Chondrocyte (in vitro differentiated cells): ENCODE results near the gene KLK4. TPM values are rescaled to one million over a fixed set of nuclear protein-coding genes. Genes with fewer than 3 reads are reported as not detected.

Experiments
- DNase-seq: peaks from one replicate; pipeline ENCODE4 v3.0.0; 2021; ENCODE audit warnings: mixed read lengths, low spot score
- H3K27ac Mint-ChIP-seq: one replicate; pipeline ENCODE4 v1.8.0; 2021; ENCODE audit warnings: mild to moderate bottlenecking, moderate library complexity, mixed read lengths; ENCODE audit not compliant: unreplicated experiment
- H3K27me3 Mint-ChIP-seq: 2 replicates; pipeline ENCODE4 v1.8.0; 2021; ENCODE audit warnings: low read depth, mixed read lengths
- H3K36me3 Mint-ChIP-seq: 2 replicates; pipeline ENCODE4 v1.8.0; 2021; ENCODE audit warnings: low read depth, mixed read lengths
- H3K4me1 Mint-ChIP-seq: 2 replicates; pipeline ENCODE4 v1.8.0; 2021; ENCODE audit warnings: low read depth, mild to moderate bottlenecking, mixed read lengths
- H3K4me3 Mint-ChIP-seq: one replicate; pipeline ENCODE4 v1.8.0; 2021; ENCODE audit warnings: mild to moderate bottlenecking, moderate library complexity, mixed read lengths; ENCODE audit not compliant: unreplicated experiment
- H3K9me3 Mint-ChIP-seq: 2 replicates; pipeline ENCODE4 v1.8.0; 2021; ENCODE audit warnings: low read depth, mixed read lengths
- total RNA-seq: library from RNA; stranded (reverse); gene quantifications from 3 replicates; pipeline ENCODE4 v1.2.1, GENCODE V29; 2021
- TF ChIP-seq, protein P1 (sequence below): fragments of 200-600 bp; sonication (generic); IDR thresholded peaks from 2 replicates; pipeline ENCODE4 v1.5.0; 2021; ENCODE audit warnings: antibody characterized with exemption, mild to moderate bottlenecking, moderate library complexity

Gene KLK4
- total RNA-seq, 1 donor from 2014 or later: not detected

- TF ChIP-seq, protein P1, sequence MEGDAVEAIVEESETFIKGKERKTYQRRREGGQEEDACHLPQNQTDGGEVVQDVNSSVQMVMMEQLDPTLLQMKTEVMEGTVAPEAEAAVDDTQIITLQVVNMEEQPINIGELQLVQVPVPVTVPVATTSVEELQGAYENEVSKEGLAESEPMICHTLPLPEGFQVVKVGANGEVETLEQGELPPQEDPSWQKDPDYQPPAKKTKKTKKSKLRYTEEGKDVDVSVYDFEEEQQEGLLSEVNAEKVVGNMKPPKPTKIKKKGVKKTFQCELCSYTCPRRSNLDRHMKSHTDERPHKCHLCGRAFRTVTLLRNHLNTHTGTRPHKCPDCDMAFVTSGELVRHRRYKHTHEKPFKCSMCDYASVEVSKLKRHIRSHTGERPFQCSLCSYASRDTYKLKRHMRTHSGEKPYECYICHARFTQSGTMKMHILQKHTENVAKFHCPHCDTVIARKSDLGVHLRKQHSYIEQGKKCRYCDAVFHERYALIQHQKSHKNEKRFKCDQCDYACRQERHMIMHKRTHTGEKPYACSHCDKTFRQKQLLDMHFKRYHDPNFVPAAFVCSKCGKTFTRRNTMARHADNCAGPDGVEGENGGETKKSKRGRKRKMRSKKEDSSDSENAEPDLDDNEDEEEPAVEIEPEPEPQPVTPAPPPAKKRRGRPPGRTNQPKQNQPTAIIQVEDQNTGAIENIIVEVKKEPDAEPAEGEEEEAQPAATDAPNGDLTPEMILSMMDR: no peak
- DNase-seq: no peak
- Mint-ChIP-seq H3K4me3 (no peak overlapping the region), H3K9me3 (no peaks in the 10 kb centered on the region), H3K27ac (no peak overlapping the region), H3K36me3 (no peaks in the 10 kb centered on the region), H3K4me1 (no peaks in the 10 kb centered on the region), H3K27me3 (peaks cover 31% of the 10 kb centered on the region)
These were observed 51.3 kb downstream of the KLK4 start for GRCh38 chr19:50859849-50860248.

- Mint-ChIP-seq H3K4me1 (no peaks in the 10 kb centered on the region), H3K27me3 (peaks cover 30% of the 10 kb centered on the region), H3K9me3 (no peaks in the 10 kb centered on the region), H3K27ac (no peak overlapping the region), H3K4me3 (no peak overlapping the region), H3K36me3 (no peaks in the 10 kb centered on the region)
- TF ChIP-seq, protein P1: no peak
- DNase-seq: no peak
These were observed 52.3 kb downstream of the KLK4 start for GRCh38 chr19:50858886-50859285.

GRCh38 chr19:50857366-50857765, 53.8 kb downstream of the KLK4 start:
- TF ChIP-seq, protein P1: no peak
- no peak for DNase-seq
- H3K4me1 Mint-ChIP-seq: no peaks in the 10 kb centered on the region
- H3K27ac Mint-ChIP-seq: no peak overlapping the region
- H3K9me3 Mint-ChIP-seq: no peaks in the 10 kb centered on the region
- H3K4me3 Mint-ChIP-seq: no peak overlapping the region
- peaks cover 29% of the 10 kb centered on the region for H3K27me3 Mint-ChIP-seq
- H3K36me3 Mint-ChIP-seq: no peaks in the 10 kb centered on the region

Other genes starting within 250 kb of the KLK4 start
- 0.27 to 0.65 TPM (median 0.41 TPM) in 3 replicates for gene SHANK1, start 191.6 kb downstream of the KLK4 start, total RNA-seq
- gene CLEC11A, start 188.0 kb downstream of the KLK4 start, total RNA-seq: 2.9 to 5.4 TPM (median 5.1 TPM) in 3 replicates
- gene GPR32, start 140.9 kb downstream of the KLK4 start, total RNA-seq: not detected in 3 replicates
- not detected in 3 replicates for gene ACP4, start 121.0 kb downstream of the KLK4 start, total RNA-seq
- gene KLK1, start 87.6 kb downstream of the KLK4 start, total RNA-seq: not detected in 3 replicates
- not detected in 3 replicates for gene KLK15, start 77.8 kb downstream of the KLK4 start, total RNA-seq
- not detected in 3 replicates for gene KLK3, start 56.5 kb downstream of the KLK4 start, total RNA-seq
- not detected in 3 replicates for gene KLK2, start 38.0 kb downstream of the KLK4 start, total RNA-seq
- 0.38 to 0.42 TPM in 2 of 3 replicates, not detected in the other for gene KLK5, start 41.6 kb upstream of the KLK4 start, total RNA-seq
- not detected in 3 replicates for gene KLK6, start 58.2 kb upstream of the KLK4 start, total RNA-seq
- not detected in 3 replicates for gene KLK7, start 72.5 kb upstream of the KLK4 start, total RNA-seq
- not detected in 3 replicates for gene KLK8, start 90.2 kb upstream of the KLK4 start, total RNA-seq
- gene KLK10, start 108.3 kb upstream of the KLK4 start, total RNA-seq: not detected in 3 replicates
- not detected in 3 replicates for gene KLK11, start 115.2 kb upstream of the KLK4 start, total RNA-seq
- not detected in 3 replicates for gene KLK12, start 123.6 kb upstream of the KLK4 start, total RNA-seq
- not detected in 3 replicates for gene KLK13, start 153.7 kb upstream of the KLK4 start, total RNA-seq
- not detected in 3 replicates for gene KLK14, start 171.5 kb upstream of the KLK4 start, total RNA-seq
- gene CTU1, start 197.0 kb upstream of the KLK4 start, total RNA-seq: 5.2 to 6.1 TPM (median 5.2 TPM) in 3 replicates
- gene SIGLEC9, start 213.5 kb upstream of the KLK4 start, total RNA-seq: not detected in 3 replicates
- not detected in 3 replicates for gene SIGLEC7, start 230.9 kb upstream of the KLK4 start, total RNA-seq